Hippocampal formation (tissue), 2 donors: ENCODE measurements around the gene IGFBP4.

Experiments
- DNase-seq, 2 donors: peaks; one replicate each; lab custom pipeline; 2025; lab: John Stamatoyannopoulos, UW

Gene IGFBP4

DNA sequence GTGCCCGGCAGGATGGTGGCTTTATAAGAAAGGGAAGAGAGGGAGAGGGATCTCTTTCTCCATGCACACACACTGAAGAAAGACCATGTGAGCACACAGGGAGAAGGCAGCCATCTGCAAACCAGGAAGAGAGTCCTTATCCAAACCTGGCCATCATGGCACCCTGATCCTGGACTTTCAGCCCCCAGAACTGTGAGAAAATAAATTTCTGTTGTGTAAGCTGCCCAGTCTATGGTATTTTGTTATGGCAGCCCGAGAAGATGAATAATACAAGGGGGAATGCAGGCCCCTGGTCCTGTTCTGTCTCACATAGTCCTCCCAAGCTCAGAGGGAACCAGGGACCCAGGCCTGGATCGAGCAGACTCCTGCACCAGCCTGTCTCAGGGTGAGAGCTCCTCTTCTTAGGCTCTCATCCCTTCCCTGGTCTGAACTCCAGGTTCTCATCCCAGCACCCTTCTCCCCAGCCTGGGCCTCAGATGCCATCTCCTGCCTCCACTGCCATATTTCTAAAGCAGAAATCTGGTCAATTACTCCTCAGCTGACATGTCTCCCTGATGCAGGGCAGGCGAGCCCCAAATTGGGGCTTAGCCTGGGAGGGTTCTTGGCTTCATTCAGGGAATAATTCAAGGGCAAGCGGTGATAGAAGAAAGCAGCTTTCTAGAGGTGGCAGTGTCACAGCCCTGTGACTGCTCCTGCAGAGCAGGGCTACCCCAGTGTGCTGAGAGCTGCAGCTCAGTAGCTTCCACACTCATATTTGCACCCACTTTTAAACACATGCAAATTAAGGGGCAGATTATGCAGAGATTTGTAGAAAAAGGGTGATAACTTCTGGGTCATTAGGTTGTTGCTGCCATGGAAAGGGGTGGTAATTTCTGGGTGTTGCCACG is 28.8 kb downstream of the IGFBP4 start:
- DNase-seq, result no peak

DNA sequence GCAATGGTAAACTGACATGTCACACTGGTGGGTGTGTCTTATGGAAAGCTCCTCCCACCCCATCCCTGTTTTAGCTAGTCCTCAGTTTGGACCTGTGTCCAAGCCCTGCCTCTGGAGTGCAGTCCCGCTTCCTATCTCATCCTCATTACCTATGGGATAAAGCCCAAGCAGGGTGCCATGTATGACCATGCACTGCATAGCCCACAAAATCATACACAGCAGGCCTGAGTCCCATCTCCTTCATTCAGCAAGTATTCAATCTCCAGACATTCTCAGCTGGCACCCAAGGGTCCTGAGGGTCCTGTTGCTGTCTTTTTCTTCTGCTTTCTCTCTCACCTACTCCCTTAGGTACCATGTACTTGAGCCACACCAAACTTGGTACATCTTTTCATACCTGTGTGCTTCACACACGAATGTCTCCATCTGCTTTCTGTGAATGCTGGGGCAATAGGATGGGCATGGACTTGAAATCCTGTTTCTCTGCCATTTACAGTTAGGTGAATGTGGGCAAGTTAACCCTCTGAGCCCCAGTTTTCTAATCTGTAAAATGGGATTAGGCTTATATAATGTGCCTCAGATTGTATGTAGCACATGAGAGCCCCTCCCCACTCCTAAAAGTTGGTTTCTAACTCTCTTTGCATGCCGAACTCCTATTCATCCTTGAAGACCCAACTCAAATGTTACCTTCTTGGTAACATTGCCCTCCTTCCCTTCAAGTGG is 29.6 kb downstream of the IGFBP4 start:
- DNase-seq, result no peak

- DNase-seq, result no peak
These were observed 30.5 kb downstream of the IGFBP4 start for GRCh38 chr17:40473573-40474365.

GRCh38 chr17:40474419-40475002 is 31.3 kb downstream of the IGFBP4 start:
- no peak for DNase-seq

GRCh38 chr17:40475234-40475908 is 32.1 kb downstream of the IGFBP4 start:
- no peak for DNase-seq

DNA sequence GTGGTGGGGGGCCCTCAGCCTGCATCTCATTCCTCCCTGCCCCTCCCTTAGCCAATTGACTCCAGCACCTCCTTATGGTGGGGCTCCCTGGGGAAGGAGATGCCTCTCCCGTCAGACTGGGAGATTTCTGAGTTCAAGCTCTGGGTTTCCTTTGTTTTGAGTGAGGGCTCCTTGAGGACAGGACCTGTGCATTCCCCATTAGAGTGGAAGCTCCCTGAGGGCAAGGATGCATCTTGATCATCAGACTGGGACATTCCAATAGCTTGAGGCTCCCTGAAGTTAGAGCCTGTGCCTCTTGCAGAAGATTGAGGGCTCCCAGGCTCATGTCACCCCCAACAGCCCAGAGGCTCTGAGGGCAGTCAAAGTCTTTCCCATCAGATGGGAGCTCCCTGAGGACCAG is 34.5 kb downstream of the IGFBP4 start:
- no peak for DNase-seq

DNA sequence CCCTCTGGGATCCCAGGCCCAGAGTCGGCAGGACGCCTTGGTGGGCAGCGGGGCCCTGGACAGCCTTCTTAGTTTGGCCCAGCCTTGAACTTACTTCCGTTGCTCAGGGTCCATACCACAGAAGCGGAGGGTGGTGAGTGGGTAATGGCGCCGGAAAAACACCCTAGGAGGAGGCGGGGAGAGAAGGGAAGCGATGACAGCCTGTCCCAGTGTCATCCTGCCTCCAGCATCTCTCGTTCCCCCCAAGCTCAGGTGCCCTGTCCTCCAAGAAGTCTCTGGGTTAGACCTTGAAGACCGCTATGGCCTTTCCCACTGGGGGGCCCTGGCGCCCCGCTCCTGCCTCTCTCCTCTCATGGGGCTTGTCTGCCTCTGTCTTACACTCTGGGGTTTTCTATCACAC is 35.2 kb downstream of the IGFBP4 start:
- no peak for DNase-seq

DNA sequence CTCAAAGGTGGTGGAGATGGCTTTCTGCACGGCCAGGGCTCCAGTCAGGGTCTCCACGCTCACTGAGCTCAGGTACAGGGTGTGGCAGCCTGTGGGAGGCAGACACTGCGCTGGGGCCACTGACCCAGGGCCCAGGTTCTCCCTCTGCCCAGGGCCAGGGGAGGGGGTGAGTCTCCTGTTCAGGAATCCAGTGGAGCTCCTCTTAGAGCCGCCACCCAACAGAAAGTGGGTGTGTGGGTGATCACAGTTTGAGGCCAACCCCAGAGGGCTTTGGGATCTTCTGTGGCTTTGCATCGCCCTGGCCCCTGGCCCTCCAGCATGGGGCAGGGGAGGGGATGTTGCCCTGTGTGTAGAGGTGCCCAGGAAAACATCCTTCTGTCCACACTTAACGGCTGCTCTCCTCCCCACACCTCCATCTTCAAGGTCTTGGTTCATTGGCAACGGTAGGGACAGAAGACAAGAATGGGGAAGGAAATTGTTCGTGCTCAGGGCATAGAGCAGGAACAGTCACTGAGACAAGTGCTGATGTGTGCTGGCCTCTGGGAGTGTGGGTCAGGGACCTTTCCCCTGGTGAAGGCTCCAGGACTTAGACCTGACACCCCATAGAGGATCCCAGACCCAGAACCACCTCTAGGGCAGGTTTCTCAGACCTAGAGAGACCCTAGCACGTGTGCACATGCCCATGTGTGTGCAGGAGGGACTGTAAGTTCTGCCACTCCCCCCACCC is 36.7 kb downstream of the IGFBP4 start:
- no peak for DNase-seq

DNA sequence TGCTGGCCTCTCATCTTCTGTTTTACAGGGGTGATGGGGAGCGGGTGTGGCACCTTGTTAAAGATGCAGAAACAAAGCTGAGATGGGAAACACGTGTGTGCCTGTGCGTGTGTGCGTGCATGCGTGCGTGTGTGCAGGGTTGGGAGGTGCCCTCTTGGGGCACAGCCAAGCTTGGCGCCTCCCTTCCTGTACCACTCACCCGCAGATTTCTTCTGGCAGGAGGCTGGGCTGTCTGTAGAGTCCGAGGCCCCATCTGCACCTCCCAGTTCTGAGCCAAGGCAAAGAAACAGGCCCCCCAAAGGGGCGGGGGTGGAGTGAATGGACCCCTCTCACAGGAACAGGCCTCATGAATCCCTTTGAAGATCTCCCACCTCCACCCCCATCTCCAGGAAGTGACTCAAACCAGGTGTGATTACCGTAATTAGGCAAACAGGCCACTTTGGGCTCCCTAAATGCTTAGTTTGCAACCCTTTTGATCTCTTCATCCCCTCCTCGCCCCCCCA is 37.3 kb downstream of the IGFBP4 start:
- no peak for DNase-seq

GRCh38 chr17:40481106-40481505 is 37.9 kb downstream of the IGFBP4 start:
- no peak for DNase-seq

DNA sequence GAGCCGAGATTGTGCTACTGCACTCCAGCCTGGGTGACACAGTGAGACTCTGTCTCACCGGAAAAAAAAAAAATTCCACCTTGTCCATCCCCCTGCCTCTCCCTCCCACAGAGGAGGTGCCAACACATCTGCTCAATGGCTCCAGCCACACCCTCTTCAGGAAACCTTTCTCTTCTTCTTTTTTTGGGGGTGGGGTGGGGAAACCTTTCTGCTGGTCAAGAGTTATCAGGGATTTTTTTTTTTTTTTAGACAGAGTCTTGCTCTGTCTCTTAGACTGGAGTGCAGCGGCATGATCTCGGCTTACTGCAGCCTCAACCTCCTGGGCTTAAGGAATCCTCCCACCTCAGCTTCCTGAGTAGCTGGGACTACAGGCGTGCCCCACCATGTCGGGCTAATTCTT is 39.5 kb downstream of the IGFBP4 start:
- DNase-seq, result no peak

DNA sequence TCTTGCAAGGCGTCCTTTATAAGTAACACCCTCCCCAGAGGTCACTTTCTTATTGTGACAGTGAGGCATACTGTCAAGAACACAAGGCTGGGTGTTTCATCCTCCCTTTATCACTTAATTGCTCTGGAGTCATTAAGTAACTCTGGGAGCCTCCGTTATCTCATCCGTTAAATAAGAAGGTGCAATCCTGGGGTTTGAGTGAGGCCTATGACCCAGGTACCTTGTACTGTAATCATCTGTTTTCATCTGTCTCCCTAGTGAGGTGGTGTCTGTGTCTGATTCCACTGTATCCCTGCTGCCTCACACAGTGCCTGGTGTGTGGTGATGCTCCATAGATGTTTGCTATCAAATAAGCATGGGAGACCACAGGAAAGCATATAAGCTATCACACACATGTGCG is 40.4 kb downstream of the IGFBP4 start:
- no peak for DNase-seq

- DNase-seq, result no peak
These were observed 41.2 kb downstream of the IGFBP4 start for GRCh38 chr17:40484285-40484972.

DNA sequence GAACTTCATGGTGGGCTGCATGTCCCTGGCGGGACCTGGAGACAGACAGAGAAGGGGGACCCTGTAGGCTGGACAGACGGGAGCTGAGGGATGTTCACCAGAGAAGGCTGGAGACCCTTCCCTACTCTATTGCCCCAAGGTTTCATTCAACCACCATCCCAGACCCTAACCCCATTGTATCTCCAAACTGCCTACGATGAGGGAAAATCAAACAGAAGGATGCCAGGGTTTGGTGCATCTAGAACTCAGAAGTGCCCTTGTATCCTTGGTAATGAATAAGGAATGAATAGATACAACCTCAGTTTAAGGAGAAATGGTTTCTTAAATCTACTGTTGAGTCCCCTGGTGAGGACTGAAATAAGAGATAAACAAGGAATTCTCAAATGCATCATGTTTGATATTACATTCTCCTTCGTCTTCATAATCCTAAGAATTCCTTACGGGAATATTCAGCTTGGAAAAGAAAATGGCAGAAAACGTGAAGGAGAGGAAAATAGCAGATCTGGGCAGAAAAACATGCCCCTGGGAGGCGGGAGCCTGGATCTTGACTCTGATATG is 41.8 kb downstream of the IGFBP4 start:
- DNase-seq, result no peak

DNA sequence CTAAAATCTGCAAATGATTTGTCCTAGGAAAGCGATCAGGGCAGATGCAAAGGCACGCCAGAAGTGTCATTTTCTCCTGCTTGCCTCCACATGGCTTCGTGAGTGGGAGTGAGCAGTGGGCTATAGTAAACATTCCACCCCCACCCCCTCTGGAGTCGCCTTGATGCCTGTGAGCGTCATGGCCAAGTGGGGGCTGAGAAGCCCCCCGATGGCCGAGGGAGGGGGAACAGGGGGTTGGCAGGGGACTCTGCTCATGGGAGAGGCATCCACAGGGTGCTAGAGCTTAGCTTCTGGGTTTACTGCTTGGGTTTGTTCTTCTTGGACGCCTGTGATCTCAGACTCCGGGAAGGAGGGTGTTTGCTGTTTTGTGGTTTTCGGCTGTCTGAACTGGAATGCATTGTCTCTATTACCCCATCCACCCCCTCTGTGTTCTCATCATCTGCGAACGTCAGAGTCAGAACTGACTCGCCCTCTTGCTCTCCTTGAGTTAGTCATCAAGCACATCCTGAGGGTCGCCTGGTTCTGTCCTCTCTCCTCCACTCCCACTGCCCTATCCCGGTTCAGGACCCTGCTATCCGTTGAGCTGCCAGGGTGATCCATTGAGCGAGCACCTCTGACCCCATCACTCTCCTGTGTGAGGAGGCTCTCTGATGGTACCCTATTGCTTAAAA is 42.7 kb downstream of the IGFBP4 start:
- DNase-seq, result no peak

DNA sequence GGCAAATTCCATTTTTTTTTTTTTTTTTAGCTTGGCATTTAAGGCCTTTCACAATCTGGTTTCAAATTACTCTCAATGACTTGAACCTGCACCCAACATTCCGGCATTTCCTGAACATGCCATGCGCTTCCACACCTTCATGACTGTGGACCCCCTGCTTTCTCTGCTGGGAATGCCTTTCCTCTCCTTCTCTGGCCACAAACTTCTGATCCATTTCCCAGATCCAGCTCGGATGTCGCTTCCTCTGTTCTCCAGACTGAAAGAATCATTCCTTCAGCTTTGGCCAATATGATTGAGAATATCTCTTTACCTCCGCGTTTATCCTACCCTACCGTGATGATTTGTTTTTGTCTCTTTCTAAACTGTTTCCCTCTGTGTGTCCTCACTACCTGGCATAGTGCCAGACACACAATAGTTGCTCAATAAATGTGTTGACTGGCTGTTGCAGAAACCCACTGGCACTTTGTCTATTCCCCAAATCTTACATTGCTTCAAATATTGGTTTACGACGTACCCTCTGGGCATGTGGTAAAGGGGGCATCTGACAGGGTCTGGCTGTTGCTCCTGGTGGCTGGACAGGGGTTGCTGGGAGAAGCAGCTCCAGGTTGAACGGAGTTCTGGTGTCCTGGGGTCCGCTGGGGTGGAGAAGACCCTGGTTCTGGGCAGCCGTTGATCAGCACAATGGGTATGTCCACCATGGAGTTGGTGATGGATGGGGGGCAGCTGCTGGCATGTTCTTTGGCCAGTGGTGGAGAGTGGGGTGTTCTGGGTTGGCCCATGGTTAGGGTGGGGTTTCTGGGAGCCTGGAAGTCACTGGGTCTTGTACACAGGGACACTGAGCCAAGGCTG is 43.5 kb downstream of the IGFBP4 start:
- no peak for DNase-seq

DNA sequence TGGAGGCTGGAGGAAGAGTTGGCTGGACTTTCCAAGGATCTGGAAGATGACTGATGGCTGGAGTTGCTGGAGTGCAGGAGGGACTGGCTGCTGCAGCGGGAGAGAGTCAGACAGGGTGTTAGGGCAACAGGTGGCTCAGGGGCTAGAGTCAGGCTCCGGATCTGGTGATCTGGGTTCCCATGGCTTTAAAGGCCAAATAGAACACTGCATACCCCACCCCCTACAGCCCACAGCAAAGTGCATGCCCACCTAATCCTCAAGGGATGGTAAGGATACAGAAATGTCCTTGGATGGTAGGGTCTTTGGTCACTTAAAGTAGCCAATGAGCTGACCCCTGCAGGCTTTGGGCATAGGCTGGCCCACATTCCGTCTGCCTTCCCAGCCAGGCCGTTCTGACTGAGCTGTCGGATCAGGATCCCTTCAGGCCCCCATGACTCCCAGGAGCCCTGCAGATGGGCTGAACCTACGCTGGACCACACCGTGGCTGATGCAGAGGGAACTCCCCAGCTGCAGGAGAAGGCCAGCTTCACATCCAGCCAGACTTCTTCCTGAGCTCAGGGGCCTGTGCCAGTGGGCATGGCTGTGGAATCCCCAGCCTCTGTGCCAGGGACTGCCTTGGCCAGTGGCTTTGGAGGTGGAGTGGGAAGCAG is 44.2 kb downstream of the IGFBP4 start:
- no peak for DNase-seq
